ENCODE data around the gene MYCBP2.
"Not testable (repeated sequence)": the region's sequence is repeated elsewhere in the genome, so short reads cannot be mapped to it uniquely, and the experiment has no call there.

MYCBP2 gene

GRCh38 chr13:77333594-77333993 is 6.7 kb upstream of the MYCBP2 start:
- FAIRE-seq = no peak

GRCh38 chr13:77331421-77331820 is 4.5 kb upstream of the MYCBP2 start:
- no peak for FAIRE-seq

GRCh38 chr13:77329911-77330584 is 3.2 kb upstream of the MYCBP2 start:
- FAIRE-seq = peak; percentile 37

DNA sequence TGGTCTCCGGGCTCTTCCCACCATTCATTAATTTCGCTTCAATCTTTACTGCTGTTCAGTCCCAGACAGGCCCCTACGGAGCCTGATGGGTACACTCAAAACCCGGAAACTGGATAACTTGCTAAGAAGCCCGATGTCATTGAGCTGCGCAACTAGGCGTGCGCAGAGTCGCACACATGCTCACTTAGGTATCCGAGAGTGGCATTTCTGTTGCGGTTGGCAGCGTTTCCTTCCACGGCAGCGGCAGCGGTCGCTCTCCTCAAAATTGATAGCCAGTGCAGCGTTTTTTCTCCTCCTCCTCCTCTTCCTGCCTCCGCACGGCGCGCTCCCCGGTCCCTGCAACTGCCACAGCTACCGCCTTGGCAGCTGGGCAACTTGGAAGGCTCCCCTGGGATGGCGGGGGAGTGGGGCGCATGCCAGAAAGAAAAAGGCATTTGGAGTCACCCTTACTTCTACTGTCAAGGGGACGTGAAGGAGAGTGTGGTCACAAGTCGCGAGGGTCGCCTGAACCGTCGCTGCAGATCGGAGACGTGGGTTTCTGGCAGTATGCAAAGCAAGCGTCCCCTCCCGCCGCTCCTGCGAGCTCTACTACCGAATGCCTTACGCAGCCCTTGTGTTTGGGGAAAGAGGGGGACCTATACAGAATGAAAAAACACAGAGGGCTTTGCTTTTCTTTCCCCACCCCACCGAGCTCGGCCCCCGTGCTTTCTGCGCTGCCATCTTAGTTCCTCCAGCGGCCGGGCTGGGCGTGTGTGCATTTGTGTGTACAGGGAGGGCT is 2.4 kb upstream of the MYCBP2 start:
- FAIRE-seq = peak; percentile 40

GRCh38 chr13:77328819-77329132 is 1.9 kb upstream of the MYCBP2 start:
- FAIRE-seq = no peak

DNA sequence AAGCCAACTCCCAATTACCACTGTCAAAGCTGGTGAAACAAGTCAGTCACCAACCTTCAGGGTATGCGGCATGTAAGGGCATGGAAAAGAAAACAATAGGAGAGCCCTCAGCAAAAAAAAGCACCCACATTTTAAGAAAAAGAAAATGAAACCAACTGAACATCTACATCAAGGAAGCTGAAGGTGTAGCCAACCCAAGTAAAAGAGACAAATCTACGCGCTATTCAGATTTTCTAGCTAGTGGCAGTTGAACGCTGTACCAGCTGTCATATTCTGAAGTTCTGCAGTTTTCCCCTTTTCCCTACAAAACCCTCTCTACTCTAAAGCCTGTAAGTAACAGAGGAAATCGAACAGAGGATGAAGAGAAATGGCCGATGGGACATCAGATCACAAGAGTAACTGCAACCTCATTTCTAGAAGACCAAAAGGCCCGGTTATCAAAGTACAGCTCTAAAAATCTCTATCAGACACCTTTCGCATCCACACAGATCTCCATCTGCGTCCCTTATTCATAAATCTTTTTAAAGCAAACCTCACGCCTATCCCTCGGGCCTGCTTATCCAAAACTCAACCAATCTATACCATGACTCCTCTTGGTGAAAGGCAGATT is 1.4 kb downstream of the MYCBP2 start:
- no peak for FAIRE-seq

DNA sequence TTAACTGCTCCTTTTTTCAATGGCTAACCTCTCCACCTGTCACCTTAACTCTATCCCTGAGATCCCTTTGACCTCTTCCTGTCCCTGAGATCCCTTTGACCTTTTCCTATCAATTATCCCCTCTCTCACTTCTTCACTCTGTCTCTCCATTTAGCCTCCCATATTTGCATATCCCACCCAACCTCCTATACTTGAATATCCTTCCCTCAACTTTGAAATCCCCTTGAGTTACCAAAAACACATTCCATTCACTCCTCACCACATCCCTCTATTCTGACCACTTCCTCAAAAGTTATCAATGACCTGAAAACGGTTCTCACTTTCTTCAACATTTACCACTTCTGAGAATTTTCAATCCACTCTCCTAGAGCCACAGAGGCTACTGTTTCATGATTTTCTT is 3.0 kb downstream of the MYCBP2 start:
- no peak for FAIRE-seq

GRCh38 chr13:77319536-77319935 is 7.4 kb downstream of the MYCBP2 start:
- no peak for FAIRE-seq

DNA sequence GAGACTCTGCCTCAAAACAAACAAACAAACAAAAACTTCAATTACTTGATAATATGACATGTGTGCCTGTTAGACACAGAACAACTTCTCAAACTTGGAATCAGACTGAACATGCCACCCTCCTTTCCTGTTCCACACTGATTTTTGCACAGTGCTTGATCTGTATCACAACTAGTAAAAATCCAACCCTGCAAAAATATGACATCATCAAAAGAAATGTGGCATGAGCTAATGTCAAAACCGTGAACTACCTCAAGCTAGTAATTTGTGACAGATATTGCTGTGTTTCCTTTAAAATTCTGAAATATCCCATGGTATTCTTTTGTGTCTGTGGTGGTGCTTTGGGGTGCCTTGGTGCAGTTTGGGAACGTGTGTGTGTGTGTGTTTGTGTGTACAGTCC is 8.2 kb downstream of the MYCBP2 start:
- FAIRE-seq = no peak

DNA sequence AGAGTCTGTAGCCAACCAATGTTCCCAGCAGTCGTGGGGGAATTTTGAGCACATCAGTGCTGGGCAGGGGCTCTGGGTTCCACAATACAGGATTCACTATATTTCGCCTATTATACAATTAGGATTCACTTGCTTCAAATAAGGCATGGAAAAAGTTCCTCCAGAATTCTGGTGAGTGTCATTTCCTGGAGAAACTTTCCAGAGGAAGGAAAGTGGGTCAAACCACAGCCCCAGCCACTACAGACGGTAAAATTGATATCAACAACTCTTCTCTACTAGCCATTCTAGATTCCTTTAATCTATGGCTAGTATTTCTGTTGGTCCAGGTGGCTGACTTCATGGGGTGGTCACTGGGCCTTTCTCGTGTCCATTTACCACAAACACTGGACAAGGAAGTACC is 10.5 kb downstream of the MYCBP2 start:
- no peak for FAIRE-seq

- FAIRE-seq = not testable (repeated sequence)
Observed at GRCh38 chr13:77315509-77315908, 11.4 kb downstream of the MYCBP2 start.

DNA sequence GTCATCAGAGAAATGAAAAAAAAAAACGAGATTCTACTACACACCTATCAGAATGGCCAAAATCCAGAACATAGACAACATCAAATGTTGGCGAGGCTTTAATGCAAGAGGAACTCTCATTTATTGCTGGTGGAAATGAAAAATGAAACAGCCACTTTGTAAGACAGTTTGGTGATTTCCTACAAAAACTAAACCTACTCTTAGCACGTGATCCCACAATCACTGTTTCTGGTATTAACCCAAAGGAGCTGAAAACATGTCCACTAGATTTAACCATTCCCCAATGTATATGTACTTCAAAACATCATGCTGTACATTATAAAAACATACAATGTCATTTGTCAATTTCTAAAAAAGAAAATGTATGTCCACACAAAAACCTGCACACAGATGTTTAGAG is 13.0 kb downstream of the MYCBP2 start:
- FAIRE-seq = no peak

GRCh38 chr13:77312311-77312710 is 14.6 kb downstream of the MYCBP2 start:
- FAIRE-seq = no peak

DNA sequence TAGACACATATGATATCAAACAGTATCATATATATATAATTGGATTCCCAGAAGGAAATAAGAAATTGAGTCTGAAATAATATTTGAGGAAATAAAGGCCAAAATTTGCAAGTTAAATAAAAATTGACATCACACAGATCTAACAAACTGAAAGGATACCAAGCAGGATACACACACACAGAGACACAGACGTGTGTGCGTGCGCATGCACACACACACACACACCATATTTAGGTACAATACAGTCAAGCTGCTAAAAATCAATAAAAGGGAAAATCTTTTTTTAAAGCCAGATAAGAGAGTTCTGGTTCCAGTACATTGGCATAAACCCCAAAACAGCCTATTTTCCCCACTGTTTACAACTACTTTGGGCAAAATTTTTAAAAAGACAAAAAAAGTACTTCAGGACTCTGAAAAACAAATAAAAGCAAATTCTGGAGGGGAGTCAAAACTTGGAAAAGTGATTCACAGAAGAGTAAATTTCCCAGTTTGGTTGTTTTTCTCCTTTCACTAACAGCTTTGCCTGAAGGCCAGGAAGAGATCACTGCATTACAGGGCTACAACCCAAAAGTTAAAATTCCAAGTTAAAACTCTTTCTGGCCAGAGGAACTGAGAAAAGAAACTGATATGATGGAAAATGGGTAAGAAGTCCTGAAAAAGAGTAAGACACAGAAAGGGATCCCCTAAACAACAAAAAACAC is 16.2 kb downstream of the MYCBP2 start:
- no peak for FAIRE-seq

GRCh38 chr13:77310161-77310560 is 16.7 kb downstream of the MYCBP2 start:
- no peak for FAIRE-seq

GRCh38 chr13:77309254-77309653 is 17.6 kb downstream of the MYCBP2 start:
- FAIRE-seq = no peak

DNA sequence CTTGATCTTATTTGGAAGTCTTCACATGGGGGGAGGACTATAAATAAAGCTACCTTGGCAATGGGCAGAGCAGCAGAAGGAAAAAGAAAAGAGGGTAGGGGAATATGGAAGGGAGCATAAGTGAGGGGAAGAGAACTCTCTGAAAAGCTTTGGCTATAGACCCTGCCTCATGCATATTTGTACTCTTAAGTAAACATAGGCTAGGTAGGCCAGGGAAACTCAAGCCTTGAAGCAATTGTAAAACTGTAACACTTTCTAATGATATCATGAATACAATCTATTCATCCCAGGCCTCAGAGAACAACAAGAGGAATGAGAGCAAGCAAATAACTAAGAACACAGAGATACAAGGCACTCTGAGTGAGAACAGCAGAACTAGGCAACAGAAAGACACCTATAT is 20.4 kb downstream of the MYCBP2 start:
- FAIRE-seq = no peak

- FAIRE-seq = no peak
Observed at GRCh38 chr13:77305266-77305665, 21.6 kb downstream of the MYCBP2 start.

DNA sequence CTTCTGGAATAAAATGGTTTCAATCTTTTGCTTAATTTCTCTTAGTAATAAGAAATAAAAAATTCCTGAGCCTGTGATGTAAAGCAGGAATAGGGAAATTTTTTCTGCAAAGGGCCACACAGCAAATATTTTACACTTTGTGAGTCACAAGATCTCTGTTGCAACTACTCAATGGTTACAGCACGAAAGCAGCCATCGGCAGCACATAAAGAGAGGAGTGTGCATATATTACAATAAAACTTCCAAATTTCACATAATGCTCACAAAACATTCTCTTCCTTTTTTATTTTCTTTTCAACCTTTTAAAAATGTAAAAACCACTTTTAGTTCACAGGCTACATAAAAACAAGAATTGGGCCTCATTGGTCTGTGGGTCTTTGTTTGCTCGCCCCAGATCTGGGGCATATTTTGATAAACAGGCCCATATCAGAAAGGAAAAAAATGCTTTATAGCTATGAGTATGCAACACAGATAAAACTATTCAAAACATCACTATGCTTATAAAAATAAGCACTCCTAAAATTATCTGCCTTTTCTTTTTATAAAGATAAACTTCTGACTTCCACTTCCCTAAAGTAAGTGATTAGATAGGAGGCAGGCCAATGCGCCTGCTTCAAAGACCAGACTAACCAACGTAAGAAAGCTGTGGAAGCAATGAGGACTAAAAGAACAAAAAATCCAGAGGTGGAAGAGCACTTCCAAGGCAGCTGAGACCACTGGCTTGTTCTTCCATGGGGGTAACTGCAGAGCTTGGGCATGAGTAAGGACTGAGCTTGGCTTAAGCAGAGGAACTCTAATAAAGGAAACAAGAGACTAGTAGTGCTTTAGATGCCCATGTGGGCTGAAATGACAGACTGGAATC is 26.5 kb downstream of the MYCBP2 start:
- no peak for FAIRE-seq

DNA sequence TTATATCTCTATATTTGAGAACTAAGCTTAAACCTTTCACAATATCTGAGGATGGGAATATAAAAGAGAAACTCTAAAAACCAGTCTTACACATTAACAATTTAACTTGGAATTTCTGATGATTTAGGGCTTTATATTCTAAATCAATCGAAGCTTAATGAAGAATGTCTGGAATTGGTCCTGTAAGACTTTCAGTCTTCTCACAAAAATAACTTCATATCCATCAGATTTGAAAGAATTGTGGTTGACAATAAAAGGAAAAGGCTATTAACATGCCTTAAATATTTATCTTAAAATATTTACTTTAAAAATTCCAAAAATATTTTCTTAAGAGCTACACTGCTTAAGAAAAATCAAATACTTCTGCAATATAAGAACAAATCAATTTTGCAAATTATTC is 27.3 kb downstream of the MYCBP2 start:
- no peak for FAIRE-seq

- FAIRE-seq = no peak
Observed at GRCh38 chr13:77298426-77298825, 28.5 kb downstream of the MYCBP2 start.

DNA sequence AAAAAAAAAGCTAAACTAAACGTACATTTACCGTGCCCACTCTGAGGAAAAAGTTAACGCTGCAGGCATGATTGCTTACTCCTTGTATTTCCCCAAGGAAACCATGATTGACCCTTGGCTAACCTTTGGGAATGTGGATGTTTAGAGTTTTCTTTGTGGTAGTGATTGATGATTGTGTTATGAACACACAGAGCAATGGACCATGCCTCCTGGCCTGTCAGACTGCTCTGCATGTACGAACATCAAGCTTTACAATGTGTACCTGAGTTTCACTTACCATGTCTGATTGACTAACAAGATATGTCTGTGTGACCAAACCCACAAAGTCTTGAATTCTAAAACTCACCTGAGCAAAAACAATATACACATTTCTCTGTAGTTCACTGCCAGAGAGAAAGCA is 35.1 kb downstream of the MYCBP2 start:
- FAIRE-seq = no peak

GRCh38 chr13:77290342-77290741 is 36.6 kb downstream of the MYCBP2 start:
- no peak for FAIRE-seq

All from G401.6 (cell line).